Measurements from ENCODE around the gene KIF24.
"Not testable (repeated sequence)": the region's sequence is repeated elsewhere in the genome, so short reads cannot be mapped to it uniquely, and the experiment has no call there.

The KIF24 gene

GRCh38 chr9:34365282-34365681 lies 36.2 kb upstream of the KIF24 start:
- DNase-seq: no peak

DNA sequence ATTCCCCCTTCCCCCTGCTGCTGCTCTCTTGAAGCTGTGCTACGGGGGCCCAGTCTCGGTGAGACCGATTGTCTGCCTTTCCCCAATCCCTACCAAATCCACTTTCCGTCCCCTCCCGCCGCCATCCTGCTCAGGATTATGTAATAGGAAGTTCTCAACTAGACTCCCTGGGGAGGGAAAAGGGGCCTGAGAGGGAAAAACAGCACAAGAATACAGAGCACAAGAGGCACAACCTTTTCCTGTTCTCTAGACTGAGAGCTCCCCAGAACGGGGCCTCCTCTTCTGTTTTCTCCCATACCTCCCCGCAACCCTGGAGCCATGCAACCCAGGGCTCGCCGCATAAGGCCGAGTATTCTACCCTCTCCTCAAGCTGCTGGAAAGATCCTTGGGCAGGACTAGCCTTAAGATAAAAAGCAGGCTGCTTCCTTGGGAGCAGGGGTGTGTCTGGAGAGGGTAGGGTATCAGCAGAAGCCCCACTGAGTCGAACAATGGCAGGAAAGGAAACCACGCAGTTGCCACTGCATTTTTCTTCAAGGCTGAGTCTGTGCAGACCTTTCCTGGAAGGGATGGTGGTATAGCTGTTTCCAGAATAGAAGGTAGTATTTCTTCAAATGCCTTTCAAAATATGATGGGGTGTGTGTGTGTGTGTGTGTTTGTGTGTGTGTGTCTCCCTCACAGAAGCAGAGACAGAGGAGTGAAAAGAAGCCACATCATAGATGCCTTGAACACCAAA lies 34.7 kb upstream of the KIF24 start:
- no peak for DNase-seq

DNA sequence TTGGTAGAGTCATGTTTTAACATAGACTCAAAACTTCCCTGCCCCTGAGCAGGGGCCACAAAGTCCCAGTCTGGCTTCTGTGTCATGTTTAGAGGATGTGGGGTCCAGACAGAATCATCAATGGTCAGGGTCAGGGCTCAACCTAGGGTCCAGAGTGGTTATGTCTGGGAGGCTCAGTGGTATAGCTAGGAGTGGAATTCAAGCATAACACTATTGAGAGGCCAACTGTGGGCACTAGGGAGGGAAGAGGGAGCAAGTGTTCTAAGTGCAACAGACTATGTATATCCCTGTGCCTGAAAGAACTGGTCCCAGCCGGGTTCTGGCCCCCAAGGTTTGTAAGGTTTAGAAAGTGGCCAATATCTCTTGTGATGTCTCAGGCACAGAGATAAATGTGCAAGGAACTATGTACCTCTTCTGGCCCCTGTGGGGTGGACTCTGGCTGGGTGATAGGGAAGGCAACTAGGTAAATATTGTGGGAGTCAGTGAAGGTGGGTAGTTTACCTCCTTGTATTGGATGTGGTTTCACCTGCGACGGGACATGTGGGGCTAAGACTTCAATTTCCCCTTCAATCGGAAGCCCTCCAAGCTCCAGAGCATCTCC lies 33.6 kb upstream of the KIF24 start:
- no peak for DNase-seq

- DNase-seq: not testable (repeated sequence)
These were observed 23.9 kb upstream of the KIF24 start for GRCh38 chr9:34352957-34353356.

DNA sequence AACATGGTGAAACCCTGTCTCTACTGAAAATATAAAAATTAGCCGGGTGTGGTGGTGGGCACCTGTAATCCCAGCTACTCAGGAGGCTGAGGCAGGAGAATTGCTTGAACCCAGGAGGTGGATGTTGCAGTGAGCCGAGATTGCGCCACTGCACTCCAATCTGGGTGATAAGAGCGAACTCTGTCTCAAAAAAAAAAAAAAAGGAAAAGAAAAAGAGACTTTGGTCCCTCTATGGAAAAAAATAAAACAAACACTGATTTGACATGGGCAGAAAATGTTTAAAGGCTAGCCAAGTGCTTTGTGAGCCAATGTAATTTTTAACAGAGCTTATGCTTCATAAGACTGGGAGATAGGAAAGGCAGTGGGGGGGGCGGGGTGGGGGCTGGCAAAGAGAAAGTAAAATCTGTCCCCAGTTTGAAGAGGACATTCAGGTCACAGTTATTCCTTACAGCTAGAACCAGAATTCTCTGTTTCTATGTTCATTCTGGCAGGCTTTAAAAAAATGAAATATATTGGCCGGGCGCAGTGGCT lies 23.1 kb upstream of the KIF24 start:
- not testable (repeated sequence) for DNase-seq

- DNase-seq: no peak
These were observed 20.3 kb upstream of the KIF24 start for GRCh38 chr9:34349324-34349723.

DNA sequence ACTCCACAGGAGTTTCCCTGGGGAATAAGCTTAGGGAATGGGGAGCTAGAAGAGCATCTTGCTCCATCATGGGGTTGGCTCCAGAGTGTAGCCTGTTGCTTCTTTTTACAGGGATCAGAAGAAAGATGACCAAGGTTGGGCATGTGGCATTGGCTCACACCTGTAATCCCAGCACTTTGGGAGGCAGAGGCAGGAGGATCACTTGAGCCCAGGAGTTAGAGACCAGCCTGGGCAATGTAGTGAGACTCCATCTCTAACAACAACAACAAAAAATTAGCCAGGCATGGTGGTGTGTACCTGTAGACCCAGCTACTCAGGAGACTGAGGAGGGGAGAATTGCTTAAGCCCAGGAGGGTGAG lies 18.7 kb upstream of the KIF24 start:
- DNase-seq: no peak

GRCh38 chr9:34346873-34347799 lies 18.1 kb upstream of the KIF24 start:
- DNase-seq: no peak

DNA sequence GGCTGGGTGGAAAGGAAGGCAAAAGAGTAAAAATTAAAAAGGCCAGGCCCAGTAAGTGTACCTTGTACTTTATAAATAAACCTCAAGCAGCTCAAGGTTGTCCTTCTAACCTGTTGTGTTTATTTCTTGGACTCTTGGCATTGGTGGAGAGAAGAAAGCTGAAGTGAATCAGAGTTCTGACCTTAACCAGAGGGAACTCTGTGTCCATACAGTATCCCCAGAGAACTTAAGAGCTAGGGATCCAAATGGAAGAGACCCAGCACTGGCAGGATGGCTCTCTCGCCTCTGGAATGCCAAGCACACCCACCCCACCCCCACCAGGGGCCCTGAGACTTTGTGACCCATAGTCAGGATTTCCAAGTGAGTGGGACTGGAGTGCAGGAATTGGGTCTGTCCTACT lies 14.5 kb upstream of the KIF24 start:
- DNase-seq: no peak

DNA sequence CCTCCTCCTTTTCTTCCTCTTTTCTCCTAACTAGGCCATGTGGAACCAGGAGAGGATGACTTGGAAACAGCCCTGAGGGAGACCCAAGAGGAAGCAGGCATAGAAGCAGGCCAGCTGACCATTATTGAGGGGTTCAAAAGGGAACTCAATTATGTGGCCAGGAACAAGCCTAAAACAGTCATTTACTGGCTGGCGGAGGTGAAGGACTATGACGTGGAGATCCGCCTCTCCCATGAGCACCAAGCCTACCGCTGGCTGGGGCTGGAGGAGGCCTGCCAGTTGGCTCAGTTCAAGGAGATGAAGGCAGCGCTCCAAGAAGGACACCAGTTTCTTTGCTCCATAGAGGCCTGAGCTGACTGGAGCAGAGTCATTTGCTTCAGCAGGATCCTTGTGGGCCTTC lies 14.0 kb upstream of the KIF24 start:
- no peak for DNase-seq

DNA sequence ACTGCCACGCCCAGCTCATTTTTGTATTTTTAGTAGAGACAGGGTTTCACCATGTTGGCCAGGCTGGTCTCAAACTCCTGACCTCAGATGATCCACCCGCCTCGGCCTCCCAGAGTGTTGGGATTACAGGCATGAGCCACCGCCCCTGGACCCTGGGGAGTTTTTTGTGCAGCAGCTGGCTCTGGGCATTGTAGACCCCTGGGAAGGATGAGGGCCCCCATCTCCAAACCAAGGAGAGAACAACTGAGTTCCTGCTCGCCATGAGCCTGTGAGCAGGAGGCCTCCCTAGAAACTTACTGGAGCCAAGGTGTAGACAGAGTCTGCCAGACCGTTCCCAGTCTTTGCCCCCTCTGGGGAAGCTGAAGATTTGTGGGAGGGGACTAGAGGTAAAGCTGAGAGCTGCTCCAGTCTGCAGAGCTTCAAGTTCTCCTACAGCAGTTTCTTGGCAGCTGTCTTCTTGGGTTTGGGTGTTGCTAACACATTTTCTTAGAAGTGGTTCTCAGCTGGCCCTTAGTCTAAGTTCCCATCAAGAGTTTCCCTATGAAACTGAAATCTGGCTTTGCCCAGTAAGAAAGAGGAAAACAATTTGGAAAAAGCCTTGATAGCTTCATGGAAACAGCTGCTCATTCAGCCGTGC lies 12.7 kb upstream of the KIF24 start:
- DNase-seq: no peak

DNA sequence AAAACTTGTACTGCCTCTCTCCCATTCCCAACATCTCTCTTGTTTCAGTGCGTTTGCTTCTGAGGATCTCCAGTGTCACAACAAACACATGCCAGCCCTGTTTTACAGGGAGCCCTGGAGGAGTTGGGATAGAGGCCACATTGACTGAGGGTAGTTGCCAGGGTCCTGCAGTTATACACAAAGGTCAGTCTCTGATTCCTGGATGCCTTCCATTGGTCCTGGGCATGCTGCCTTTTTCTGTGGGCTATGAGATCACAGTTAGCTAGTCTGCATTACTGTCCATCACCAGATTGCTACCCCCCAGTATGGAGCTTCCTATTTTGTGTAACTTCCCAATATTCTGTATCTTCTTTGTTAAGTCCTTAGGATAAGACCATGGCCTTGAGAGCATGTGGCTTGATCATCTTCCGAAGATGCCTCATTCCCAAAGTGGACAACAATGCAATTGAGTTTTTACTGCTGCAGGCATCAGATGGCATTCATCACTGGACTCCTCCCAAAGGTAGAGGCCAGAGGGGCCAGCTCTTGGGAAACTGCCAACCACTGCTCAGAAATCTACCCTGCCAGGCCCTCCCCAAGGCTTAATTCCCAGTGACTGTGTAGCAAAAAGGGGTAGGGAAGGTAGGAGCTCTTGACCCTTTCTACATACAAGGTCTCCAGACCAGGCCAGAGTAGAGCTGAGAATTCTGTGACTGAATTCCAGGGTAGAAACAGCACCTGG lies 9.8 kb upstream of the KIF24 start:
- no peak for DNase-seq

DNA sequence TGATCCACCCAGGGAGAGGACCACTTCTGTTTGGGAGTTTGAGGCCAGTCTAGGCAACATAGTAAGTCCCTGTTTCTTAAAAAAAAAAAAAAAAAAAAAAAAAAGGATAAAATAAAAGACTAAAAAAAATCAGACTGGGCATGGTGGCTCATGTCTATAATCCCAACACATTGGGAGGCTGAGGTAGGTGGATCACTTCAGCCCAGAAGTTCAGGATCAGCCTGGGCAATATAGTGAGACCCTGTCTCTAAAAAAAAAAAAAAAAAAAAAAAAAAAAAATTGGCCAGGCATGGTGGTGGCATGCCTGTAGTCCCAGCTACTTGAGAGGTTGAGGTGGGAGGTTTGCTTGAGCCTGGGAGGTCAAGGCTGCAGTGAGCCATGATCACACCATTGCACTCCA lies 9.0 kb upstream of the KIF24 start:
- not testable (repeated sequence) for DNase-seq

- no peak for DNase-seq
These were observed 8.3 kb upstream of the KIF24 start for GRCh38 chr9:34337403-34337802.

DNA sequence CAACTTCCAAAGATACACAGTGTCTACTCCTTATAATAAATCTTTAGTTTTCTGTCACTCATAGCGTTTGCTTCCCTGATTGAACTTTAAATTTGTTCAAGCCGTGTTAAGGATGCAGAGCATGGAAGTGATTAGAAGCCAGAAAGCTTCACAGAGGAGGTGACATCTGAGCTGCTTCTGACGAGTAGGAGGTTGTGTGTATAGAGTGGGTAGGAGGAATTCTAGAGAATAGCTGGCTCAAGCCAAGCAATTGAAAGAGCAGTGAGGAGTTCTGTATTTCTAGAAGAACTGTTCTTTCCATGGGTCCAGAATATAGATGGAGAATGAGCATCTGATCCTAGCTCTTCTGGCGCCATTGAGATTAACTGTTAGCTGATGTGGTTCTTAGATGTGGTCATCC lies 6.3 kb upstream of the KIF24 start:
- DNase-seq: no peak

DNA sequence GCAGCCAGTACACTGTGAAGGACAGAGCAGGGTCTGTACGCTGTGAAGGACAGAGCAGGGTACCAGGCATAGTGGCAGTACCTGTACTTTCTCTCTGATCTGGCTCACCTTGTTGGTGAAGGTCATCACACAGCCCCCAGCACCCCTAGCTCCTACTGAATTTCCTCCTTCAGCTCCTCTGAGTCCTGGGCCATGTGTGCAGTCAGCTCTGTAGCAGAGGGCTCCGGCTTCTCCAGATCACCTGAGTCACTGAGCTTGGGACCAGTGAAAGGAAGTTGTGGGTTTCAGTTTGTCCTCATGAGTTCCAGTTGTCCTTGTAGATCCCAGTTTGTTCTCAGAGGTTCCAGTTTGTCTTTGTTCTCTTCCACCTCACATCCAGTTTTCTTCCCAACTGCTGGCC lies 5.8 kb upstream of the KIF24 start:
- no peak for DNase-seq

DNA sequence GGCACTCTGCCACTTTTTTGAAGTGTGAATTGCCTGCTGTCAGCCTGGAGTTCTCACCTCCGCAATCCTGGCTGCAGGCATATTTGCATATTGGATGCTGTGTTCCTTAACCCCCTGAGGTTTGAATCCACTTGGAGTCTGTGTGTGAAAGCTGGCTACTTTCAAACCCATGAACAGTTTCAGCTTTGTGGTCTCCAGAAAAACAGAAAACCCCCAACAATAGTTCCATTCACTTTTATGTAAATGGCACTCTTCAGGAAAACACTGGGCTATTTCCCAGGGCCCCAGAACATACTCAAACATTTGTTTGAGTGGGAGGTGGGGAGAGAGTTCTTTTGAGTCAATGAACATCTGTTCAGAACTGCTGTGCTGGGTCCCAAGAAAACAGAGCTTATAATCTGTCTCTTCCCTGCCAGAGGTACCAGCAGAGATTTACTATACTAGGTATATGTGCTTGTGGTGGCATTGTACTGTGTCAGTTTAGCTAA lies 5.3 kb upstream of the KIF24 start:
- no peak for DNase-seq

GRCh38 chr9:34333836-34334235 lies 4.8 kb upstream of the KIF24 start:
- no peak for DNase-seq

- peak; percentile 29 for DNase-seq
These were observed 3.3 kb upstream of the KIF24 start for GRCh38 chr9:34332076-34332964.

DNA sequence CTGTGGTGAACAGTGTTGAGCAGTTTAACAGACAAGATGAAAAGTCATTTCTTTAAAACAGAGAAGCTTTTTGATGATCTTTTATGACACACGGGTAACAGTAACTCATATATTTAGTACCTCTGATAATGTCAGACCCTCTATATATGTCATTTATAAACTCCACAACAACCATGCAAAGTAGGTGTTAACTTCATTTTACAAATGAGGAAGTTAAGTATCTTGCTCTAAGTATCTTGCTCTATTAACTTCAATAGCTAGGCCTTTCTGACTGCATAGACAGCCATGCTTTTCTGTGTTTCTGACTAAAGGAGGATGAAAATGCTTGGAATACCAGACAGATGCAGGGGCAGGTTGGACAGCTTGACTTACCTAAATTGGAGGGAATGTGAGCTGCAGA lies 2.1 kb upstream of the KIF24 start:
- DNase-seq: peak; percentile 12

DNA sequence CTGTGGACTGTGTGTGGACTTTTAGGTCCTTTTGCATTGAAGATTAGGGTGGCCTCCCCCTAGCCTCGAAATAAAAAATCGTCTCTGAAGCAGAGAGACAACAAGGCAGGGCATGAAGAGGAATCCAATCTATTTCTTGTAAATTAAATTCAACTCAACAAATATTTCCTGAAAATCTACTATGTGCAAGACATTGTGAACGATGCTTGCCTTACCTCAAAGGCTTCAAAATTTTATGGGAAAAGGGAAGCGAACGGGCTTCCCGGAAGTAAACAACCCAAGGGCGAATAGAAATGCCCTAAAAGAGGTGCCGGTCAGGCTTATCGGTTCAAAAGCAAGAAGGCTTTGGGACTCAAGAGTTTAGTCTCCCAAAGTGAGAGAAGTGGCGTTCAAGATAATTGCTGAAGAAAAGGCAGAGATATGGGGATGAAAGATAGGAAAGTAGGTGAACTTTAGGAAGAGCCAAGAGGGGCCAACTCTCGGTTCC lies 525 bp downstream of the KIF24 start:
- no peak for DNase-seq
